Ishikawa (cell line): Measurements from ENCODE around the gene PABPN1L.

ENCODE experiments used
- CEBPB ChIP-seq: IDR thresholded peaks from 2 replicates; pipeline ENCODE4 v1.6.1; 2012
- EGR1 ChIP-seq: IDR thresholded peaks from 2 replicates; pipeline ENCODE4 v1.6.1; 2012
- RAD21 ChIP-seq: IDR thresholded peaks from 2 replicates; pipeline ENCODE4 v1.6.1; 2012; ENCODE audit warnings: low read depth
- TCF12 ChIP-seq: IDR thresholded peaks from 2 replicates; pipeline ENCODE4 v1.6.1; 2012; ENCODE audit warnings: low read depth
- TF ChIP-seq, protein P1 (sequence below): IDR thresholded peaks from 2 replicates; pipeline ENCODE4 v1.6.1; 2012; ENCODE audit warnings: low read depth, mild to moderate bottlenecking

DNA sequence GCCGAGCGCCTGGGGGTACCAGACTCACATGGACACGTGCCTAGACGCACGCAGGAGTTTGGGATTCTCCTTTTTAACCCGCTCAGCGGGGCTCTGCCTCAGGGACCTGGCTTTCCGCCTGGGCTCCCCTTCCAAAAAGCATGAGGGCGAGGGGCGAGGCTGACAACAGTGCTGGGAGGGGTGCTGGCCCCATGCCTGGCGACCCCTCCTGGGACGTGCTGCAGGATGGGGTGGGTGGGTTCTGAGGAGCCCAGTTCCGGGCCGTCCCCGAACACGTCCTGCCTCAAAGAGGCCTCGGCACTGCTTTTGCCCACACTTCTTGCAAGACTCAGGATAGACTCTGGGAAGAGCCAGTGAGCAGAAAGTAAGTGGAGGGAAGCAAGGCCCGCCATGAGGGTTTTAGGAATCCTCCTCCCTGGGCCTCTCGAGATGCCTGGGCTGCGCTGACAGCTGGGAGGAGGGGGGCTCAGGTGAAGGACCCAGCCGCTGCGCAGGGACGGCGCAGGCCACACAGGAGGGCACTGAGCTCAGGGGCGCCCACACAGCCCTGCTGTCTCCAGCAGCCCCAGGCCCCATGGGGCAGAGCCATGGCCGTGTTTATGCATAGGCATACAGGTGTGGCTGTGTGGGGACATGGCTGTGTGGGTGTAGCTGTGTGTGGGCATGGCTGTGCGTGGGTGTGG is 15.4 kb upstream of the PABPN1L start:
- TF ChIP-seq TCF12: no peak
- no peak for TF ChIP-seq EGR1
- TF ChIP-seq, protein P1, sequence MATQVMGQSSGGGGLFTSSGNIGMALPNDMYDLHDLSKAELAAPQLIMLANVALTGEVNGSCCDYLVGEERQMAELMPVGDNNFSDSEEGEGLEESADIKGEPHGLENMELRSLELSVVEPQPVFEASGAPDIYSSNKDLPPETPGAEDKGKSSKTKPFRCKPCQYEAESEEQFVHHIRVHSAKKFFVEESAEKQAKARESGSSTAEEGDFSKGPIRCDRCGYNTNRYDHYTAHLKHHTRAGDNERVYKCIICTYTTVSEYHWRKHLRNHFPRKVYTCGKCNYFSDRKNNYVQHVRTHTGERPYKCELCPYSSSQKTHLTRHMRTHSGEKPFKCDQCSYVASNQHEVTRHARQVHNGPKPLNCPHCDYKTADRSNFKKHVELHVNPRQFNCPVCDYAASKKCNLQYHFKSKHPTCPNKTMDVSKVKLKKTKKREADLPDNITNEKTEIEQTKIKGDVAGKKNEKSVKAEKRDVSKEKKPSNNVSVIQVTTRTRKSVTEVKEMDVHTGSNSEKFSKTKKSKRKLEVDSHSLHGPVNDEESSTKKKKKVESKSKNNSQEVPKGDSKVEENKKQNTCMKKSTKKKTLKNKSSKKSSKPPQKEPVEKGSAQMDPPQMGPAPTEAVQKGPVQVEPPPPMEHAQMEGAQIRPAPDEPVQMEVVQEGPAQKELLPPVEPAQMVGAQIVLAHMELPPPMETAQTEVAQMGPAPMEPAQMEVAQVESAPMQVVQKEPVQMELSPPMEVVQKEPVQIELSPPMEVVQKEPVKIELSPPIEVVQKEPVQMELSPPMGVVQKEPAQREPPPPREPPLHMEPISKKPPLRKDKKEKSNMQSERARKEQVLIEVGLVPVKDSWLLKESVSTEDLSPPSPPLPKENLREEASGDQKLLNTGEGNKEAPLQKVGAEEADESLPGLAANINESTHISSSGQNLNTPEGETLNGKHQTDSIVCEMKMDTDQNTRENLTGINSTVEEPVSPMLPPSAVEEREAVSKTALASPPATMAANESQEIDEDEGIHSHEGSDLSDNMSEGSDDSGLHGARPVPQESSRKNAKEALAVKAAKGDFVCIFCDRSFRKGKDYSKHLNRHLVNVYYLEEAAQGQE: no peak
- TF ChIP-seq CEBPB: no peak
- no peak for TF ChIP-seq RAD21
